ENCODE results near the gene SCYL1. TPM values are rescaled to one million over a fixed set of nuclear protein-coding genes. Genes with fewer than 3 reads are reported as not detected.

Gene SCYL1
- total RNA-seq, 1 donor from 2014 or later: 49.5 TPM

- DNase-seq (ENCODE audit: low read depth): no peak
- H3K4me3 ChIP-seq (ENCODE audit: low read depth, low read length): no peak overlapping the region
- TF ChIP-seq, protein P1, sequence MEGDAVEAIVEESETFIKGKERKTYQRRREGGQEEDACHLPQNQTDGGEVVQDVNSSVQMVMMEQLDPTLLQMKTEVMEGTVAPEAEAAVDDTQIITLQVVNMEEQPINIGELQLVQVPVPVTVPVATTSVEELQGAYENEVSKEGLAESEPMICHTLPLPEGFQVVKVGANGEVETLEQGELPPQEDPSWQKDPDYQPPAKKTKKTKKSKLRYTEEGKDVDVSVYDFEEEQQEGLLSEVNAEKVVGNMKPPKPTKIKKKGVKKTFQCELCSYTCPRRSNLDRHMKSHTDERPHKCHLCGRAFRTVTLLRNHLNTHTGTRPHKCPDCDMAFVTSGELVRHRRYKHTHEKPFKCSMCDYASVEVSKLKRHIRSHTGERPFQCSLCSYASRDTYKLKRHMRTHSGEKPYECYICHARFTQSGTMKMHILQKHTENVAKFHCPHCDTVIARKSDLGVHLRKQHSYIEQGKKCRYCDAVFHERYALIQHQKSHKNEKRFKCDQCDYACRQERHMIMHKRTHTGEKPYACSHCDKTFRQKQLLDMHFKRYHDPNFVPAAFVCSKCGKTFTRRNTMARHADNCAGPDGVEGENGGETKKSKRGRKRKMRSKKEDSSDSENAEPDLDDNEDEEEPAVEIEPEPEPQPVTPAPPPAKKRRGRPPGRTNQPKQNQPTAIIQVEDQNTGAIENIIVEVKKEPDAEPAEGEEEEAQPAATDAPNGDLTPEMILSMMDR (IDR thresholded peaks at IDR 0.05; ENCODE audit: insufficient read depth, low read length, severe bottlenecking): no peak
- no peak for FAIRE-seq
- H3K36me3 ChIP-seq (ENCODE audit: control insufficient read depth, insufficient read depth, low read length): peaks cover 29% of the 10 kb centered on the region
- no peaks in the 10 kb centered on the region for H3K27me3 ChIP-seq (ENCODE audit: control insufficient read depth, insufficient read depth, low read length)
Measured at GRCh38 chr11:65577756-65578109, 52.9 kb downstream of the SCYL1 start.

- DNase-seq (ENCODE audit: low read depth): no peak
- Histone ChIP-seq H3K36me3 (ENCODE audit: control insufficient read depth, insufficient read depth, low read length) (peaks cover 29% of the 10 kb centered on the region), H3K27me3 (ENCODE audit: control insufficient read depth, insufficient read depth, low read length) (no peaks in the 10 kb centered on the region), H3K4me3 (ENCODE audit: low read depth, low read length) (no peak overlapping the region)
- peak; percentile 28 for FAIRE-seq
- TF ChIP-seq, protein P1 (IDR thresholded peaks at IDR 0.05; ENCODE audit: insufficient read depth, low read length, severe bottlenecking): no peak
Measured at GRCh38 chr11:65578134-65578533, 53.3 kb downstream of the SCYL1 start.

DNA sequence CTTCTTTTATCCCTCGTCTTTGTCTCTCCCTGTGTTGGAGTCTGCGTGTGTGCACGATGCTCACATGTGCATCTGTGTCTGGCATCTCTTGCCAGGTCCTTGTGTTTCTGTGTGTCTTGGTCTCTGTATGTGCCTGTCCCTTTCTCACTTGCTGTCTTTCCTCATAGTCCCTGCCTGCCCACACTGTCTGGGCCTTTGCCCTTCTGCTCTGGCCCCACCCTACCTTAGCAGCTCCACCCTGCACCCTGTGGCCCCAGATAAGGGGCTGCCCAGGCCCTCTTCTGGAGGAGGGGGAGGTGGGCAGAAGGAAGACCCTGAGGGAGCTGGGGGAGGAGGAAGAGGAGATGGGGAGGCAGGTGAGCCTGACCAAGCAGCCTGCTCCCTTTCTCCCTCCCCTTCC is 53.8 kb downstream of the SCYL1 start:
- H3K36me3 ChIP-seq (ENCODE audit: control insufficient read depth, insufficient read depth, low read length): peaks cover 32% of the 10 kb centered on the region
- no peaks in the 10 kb centered on the region for H3K27me3 ChIP-seq (ENCODE audit: control insufficient read depth, insufficient read depth, low read length)
- no peak overlapping the region for H3K4me3 ChIP-seq (ENCODE audit: low read depth, low read length)
- TF ChIP-seq, protein P1 (IDR thresholded peaks at IDR 0.05; ENCODE audit: insufficient read depth, low read length, severe bottlenecking): no peak
- peak; percentile 96 for FAIRE-seq
- no peak for DNase-seq (ENCODE audit: low read depth)

GRCh38 chr11:65579291-65579690 is 54.4 kb downstream of the SCYL1 start:
- TF ChIP-seq, protein P1 (IDR thresholded peaks at IDR 0.05; ENCODE audit: insufficient read depth, low read length, severe bottlenecking): no peak
- Histone ChIP-seq H3K27me3 (ENCODE audit: control insufficient read depth, insufficient read depth, low read length) (no peaks in the 10 kb centered on the region), H3K36me3 (ENCODE audit: control insufficient read depth, insufficient read depth, low read length) (peaks cover 34% of the 10 kb centered on the region), H3K4me3 (ENCODE audit: low read depth, low read length) (no peak overlapping the region)
- DNase-seq (ENCODE audit: low read depth): no peak
- FAIRE-seq: no peak

GRCh38 chr11:65580031-65580692 is 55.3 kb downstream of the SCYL1 start:
- no peak for DNase-seq (ENCODE audit: low read depth)
- Histone ChIP-seq H3K36me3 (ENCODE audit: control insufficient read depth, insufficient read depth, low read length) (peaks cover 35% of the 10 kb centered on the region), H3K4me3 (ENCODE audit: low read depth, low read length) (no peak overlapping the region), H3K27me3 (ENCODE audit: control insufficient read depth, insufficient read depth, low read length) (no peaks in the 10 kb centered on the region)
- TF ChIP-seq, protein P1 (IDR thresholded peaks at IDR 0.05; ENCODE audit: insufficient read depth, low read length, severe bottlenecking): no peak
- no peak for FAIRE-seq

DNA sequence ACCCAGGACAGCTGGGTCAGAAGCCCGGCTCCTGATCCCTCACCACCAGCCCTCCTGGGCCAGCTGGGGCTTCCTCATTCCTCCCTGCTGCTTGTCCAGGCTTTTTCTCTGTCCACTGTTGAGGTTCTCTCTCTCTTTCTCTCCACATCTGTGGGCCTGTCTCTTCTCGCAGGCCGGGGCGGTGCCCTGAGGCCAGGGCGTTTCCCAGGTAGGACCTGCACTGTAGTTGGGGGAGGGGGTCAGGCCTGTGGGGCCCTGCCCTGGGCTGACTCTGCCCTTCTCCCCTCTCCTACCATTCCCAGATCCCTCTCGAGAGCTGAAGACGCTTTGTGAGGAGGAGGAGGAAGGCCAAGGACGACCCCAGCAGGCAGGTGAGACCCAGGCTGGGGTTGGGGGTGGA is 55.9 kb downstream of the SCYL1 start:
- no peak for DNase-seq (ENCODE audit: low read depth)
- TF ChIP-seq, protein P1 (IDR thresholded peaks at IDR 0.05; ENCODE audit: insufficient read depth, low read length, severe bottlenecking): no peak
- Histone ChIP-seq H3K4me3 (ENCODE audit: low read depth, low read length) (no peak overlapping the region), H3K36me3 (ENCODE audit: control insufficient read depth, insufficient read depth, low read length) (peaks cover 38% of the 10 kb centered on the region), H3K27me3 (ENCODE audit: control insufficient read depth, insufficient read depth, low read length) (no peaks in the 10 kb centered on the region)
- FAIRE-seq: no peak
